A549 (cell line): Measurements from ENCODE around the gene SWT1.

Source experiments
- POLR2A ChIP-seq: IDR thresholded peaks from 2 replicates; pipeline ENCODE4 v1.6.1; 2012; ENCODE audit warnings: mild to moderate bottlenecking, low read length
- SMC3 ChIP-seq: fragments of >200 bp; sonication (Bioruptor Twin); formaldehyde crosslinking; IDR thresholded peaks from 3 replicates; pipeline ENCODE4 v1.6.1; 2018; ENCODE audit warnings: inconsistent platforms

DNA sequence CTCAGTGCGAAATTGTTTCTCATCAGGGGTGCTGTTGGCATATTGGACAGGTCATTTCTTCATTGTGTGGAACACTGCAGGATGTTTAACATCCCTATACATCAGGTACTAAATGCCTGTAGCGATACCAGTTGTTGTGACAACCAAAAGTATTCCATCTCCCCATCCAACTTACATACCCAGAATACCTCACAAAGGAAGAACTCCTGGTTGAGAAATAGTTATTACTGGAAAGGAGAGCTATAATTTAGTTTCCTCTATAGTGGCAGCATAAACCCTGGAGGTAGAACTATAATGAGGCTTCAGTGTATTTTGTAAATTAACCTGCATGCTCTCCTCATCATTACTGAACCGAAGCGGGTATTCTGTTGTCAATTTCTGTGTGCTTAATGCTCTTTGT is 115.0 kb downstream of the SWT1 start:
- TF ChIP-seq POLR2A (no peak), SMC3 (no peak)
